GM18858 (cell line): ENCODE measurements around the gene CYP39A1.

Experiments
- ATAC-seq: cut with Tn5 transposase; IDR thresholded peaks from one replicate; pipeline ENCODE4 v1.9.1; 2021; ENCODE audit not compliant: unreplicated experiment

Gene CYP39A1

GRCh38 chr6:46517202-46517601 lies 135.4 kb downstream of the CYP39A1 start:
- no peak for ATAC-seq

GRCh38 chr6:46513533-46513932 lies 139.1 kb downstream of the CYP39A1 start:
- ATAC-seq: no peak

DNA sequence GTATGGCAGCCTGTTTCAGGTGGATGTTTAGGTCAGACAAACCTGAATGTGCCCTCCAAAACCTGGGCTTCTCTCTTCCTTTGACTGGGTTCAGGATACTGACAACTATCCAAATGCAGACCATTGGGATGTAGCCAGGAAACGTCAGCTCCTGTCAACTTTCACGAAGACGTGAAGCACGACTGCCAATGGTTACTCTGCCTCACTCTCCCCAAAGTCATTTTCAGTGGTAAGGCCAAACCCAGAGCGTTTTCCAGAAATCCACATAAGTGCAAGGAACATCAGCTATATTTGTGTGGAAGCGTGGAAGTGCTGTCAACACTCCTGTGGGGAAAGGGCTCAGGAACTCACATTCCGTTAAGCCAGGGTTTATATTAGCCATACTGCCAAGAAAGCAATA lies 141.3 kb downstream of the CYP39A1 start:
- ATAC-seq: no peak

- ATAC-seq: no peak
Measured at GRCh38 chr6:46510651-46511050, 142.0 kb downstream of the CYP39A1 start.

- no peak for ATAC-seq
Measured at GRCh38 chr6:46509981-46510510, 142.6 kb downstream of the CYP39A1 start.

DNA sequence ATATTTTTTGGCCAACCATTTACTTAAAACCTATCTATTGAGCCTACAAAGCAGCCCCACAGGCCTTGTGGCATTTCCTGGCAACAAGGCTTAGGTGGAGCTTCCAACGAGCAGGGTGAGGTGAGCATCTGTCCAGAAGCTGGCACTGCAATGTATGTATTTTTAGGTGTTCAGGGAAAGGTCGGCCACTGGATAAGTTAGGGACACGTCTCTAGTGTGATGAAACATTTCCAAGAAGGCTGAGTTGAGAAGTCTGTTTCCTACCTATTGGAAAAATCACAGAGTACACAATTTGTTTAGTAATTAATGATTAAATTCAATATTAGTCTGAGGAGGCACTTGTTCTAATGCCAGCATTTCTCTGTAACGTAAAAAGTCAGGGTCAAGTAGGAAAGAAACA lies 143.6 kb downstream of the CYP39A1 start:
- ATAC-seq: no peak

DNA sequence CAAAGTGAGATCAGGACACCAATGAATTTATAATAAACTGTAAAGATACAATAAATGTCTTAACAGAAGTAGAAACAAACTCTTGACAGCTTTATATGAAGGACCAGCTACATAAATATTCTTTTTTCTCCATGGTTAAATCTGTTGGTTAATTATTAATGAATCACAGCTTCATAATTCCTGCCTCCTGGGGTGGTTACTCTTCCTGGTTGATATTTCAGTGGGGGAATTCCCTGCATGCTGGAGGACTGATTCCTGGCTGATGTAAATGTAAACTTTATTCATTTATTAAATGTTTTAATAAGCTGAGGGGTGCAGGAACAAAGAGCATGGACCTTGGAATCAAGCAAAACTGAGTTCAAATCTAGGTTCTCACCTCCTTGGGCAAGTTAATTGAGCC lies 145.2 kb downstream of the CYP39A1 start:
- no peak for ATAC-seq

DNA sequence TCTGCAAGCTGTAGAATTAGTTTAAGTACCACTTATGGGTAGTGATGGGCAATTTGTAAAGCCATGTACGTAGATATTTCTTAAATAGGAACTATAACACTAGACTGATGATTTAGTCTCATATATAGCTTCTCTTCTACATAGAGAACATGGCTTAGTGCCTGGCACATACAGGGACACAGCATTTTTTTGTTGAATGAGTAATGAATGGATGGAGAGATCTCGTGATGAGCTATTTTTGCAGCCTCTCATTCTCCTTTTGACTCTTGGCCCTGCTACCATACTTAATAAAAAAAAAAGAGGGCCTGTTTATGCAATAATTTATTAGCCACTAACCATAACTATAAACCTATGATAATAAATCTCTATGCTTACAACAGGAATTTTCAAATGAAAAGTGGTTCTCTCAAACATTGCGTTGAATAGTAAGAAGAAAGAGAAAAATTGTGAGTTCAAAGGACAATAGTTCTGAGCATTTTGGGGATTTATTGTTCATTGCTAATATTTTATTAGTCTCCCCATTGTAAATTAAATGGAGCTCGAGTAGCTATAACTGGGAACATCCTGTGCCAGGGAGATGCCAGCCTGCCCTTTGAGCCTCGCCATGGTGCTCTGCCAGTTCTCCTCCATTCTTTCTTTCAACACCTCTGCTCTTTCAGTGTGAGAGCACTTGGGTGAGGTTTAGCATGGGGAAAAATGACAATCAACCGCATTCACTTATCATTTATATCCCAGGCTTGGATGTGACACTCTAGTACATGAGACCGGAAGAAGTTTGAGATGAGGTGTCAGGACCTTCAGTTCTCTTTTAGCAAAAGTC lies 146.7 kb downstream of the CYP39A1 start:
- ATAC-seq: no peak

- ATAC-seq: no peak
Measured at GRCh38 chr6:46504242-46504641, 148.4 kb downstream of the CYP39A1 start.

GRCh38 chr6:46502486-46503119 lies 150.0 kb downstream of the CYP39A1 start:
- no peak for ATAC-seq

DNA sequence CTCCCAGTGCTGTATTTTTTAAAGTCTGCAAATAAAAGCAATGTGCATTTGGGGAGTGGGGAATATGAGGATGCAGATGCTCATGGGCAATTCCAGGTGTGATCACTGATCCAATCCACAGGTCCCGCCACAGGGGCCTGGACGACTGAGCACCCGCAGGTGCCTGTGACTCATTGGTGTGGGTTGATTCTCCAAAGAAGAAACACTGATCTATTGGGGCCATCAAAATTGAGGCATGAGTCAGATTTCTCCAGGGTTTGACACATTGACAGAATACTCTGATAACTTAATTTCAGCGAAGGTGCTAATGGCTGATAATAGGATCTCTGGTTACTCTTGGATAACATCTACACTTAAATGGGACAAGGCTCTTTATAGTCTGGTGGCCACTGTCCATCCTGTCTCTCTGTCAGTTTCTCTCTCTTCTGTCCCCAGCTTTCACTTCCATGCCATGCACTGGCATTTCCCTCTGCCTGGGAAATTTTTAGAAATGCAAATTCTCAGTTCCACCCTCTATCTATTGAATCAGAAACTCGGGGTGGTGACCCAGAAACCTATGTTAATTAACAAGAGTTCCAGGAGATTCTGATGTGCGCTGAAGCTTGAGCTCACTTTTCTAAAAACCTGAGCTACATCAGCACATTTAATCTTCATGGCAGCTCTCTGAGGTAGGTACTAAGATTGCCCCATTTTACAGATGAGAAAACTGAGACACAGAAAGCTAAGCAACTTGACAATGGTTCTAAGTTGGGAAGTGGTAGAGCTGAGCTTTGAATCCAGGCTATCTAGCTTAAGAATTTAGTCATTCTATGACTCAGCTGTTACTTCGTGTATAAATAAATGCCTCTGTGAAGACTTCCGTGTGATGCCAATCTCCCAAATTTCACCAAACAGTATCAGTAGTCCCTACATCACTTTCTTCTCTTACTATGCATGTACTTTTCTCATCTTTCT lies 151.2 kb downstream of the CYP39A1 start:
- no peak for ATAC-seq

DNA sequence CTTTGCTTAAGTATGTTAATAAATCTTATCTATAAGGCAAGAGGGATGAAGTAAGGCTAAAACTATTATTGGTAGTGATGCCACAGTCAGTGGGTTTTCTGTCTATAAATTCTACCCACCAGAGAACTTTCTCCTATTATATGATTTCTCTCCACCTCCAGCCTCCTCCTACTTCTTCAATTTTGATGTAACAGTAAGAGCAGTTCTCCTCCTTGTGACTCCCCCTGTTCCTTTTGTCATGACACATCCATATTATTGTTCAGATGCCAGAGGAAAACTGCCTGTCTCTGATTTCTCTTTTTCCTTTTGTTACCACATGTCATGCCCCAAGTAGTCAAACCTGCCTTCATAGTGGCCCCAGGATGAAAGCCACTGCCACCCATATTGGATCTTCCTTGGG lies 152.2 kb downstream of the CYP39A1 start:
- ATAC-seq: no peak
